Stimulated activated CD8-positive, alpha-beta memory T cell treated with anti-CD3 and anti-CD28 coated beads, Interleukin-7, amount 100 ng/mL, for 24 hours (primary cell): ENCODE data around the gene WDR45B.
"Not testable (repeated sequence)": the region's sequence is repeated elsewhere in the genome, so short reads cannot be mapped to it uniquely, and the experiment has no call there.

Source experiments
- DNase-seq: peaks from one replicate; pipeline ENCODE4 v3.0.0-alpha.2; 2020; ENCODE audit warnings: low read depth

WDR45B gene

GRCh38 chr17:82599674-82600661 is 48.3 kb downstream of the WDR45B start:
- DNase-seq: no peak

GRCh38 chr17:82598256-82599119 is 49.8 kb downstream of the WDR45B start:
- no peak for DNase-seq

- no peak for DNase-seq
Observed at GRCh38 chr17:82596837-82597672, 51.2 kb downstream of the WDR45B start.

- no peak for DNase-seq
Observed at GRCh38 chr17:82596296-82596695, 51.9 kb downstream of the WDR45B start.

- DNase-seq: no peak
Observed at GRCh38 chr17:82595893-82596292, 52.4 kb downstream of the WDR45B start.

- DNase-seq: no peak
Observed at GRCh38 chr17:82594571-82594970, 53.7 kb downstream of the WDR45B start.

GRCh38 chr17:82593590-82594087 is 54.6 kb downstream of the WDR45B start:
- DNase-seq: no peak

- DNase-seq: no peak
Observed at GRCh38 chr17:82592767-82593589, 55.3 kb downstream of the WDR45B start.

- DNase-seq: no peak
Observed at GRCh38 chr17:82592289-82592766, 55.9 kb downstream of the WDR45B start.

- DNase-seq: no peak
Observed at GRCh38 chr17:82590881-82591539, 57.2 kb downstream of the WDR45B start.

GRCh38 chr17:82590216-82590615 is 58.0 kb downstream of the WDR45B start:
- no peak for DNase-seq

GRCh38 chr17:82589851-82590180 is 58.4 kb downstream of the WDR45B start:
- no peak for DNase-seq

GRCh38 chr17:82588266-82589175 is 59.7 kb downstream of the WDR45B start:
- no peak for DNase-seq

GRCh38 chr17:82587234-82588086 is 60.8 kb downstream of the WDR45B start:
- DNase-seq: no peak

GRCh38 chr17:82586576-82587233 is 61.5 kb downstream of the WDR45B start:
- no peak for DNase-seq

- not testable (repeated sequence) for DNase-seq
Observed at GRCh38 chr17:82585935-82586575, 62.2 kb downstream of the WDR45B start.

GRCh38 chr17:82583720-82584234 is 64.5 kb downstream of the WDR45B start:
- DNase-seq: no peak
